Placental pericyte (primary cell): ENCODE data around the gene CT45A6. TPM values are rescaled to one million over a fixed set of nuclear protein-coding genes. Genes with fewer than 3 reads are reported as not detected.

Experiments
- total RNA-seq: library from RNA; depleted of rRNA; stranded (reverse); fragments of >200 nt; gene quantifications from 2 replicates; pipeline ENCODE4 v1.2.3, GENCODE V29; 2012

The CT45A6 gene, protein sequence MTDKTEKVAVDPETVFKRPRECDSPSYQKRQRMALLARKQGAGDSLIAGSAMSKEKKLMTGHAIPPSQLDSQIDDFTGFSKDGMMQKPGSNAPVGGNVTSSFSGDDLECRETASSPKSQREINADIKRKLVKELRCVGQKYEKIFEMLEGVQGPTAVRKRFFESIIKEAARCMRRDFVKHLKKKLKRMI
- not detected in 2 replicates for total RNA-seq

GRCh38 chrX:135802687-135803086 lies at the start of gene CT45A6:
TSS of gene CT45A6 (minus strand) at chrX:135802787. CDS start at chrX:135798993, 3,794 bp downstream.

GRCh38 chrX:135837180-135837579 lies 34.6 kb upstream of the CT45A6 start, which contains the start of gene CT45A7:
TSS of gene CT45A7 (minus strand) at chrX:135837280. CDS start at chrX:135833533, 3,747 bp downstream.

DNA sequence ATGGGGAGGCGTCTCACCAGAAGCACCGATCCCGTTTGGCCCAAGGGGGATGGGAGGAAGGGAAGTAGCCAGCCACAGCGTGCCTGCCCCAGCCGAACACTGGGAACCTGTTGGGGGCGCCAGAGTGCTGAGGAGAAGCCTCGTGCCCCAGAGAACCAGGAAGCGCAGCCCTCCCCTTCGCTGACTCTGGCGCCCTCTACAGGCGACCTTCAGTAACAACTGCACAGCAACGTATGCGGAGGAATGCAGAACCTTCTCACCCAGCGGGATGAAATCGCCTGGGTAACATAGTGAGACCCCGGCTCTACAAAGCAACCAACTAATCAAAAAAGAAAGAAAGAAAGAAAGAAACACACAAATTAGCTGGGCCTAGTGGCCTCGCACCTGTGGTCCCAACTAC lies 17.3 kb upstream of the CT45A6 start, which contains the start of gene CT45A2:
Gene CT45A2 (minus strand): TSS at position 101 of the 400 bp plus-strand sequence. CDS start 3,747 bp downstream, outside the sequence.

GRCh38 chrX:135785403-135785802 lies 17.2 kb downstream of the CT45A6 start, which contains the start of gene CT45A5:
TSS of gene CT45A5 (minus strand) at chrX:135785503. CDS start at chrX:135781729, 3,774 bp downstream.

DNA sequence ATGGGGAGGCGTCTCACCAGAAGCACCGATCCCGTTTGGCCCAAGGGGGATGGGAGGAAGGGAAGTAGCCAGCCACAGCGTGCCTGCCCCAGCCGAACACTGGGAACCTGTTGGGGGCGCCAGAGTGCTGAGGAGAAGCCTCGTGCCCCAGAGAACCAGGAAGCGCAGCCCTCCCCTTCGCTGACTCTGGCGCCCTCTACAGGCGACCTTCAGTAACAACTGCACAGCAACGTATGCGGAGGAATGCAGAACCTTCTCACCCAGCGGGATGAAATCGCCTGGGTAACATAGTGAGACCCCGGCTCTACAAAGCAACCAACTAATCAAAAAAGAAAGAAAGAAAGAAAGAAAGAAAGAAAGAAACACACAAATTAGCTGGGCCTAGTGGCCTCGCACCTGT lies 34.5 kb downstream of the CT45A6 start, which contains the start of gene CT45A3:
Gene CT45A3 (minus strand): TSS at position 101 of the 400 bp plus-strand sequence. CDS start 3,747 bp downstream, outside the sequence.

Other genes starting within 250 kb of the CT45A6 start
- not detected in 2 replicates for gene CT45A1, start 89.1 kb downstream of the CT45A6 start, total RNA-seq
- not detected in 2 replicates for gene CT45A3, start 34.6 kb downstream of the CT45A6 start, total RNA-seq
- not detected in 2 replicates for gene CT45A5, start 17.3 kb downstream of the CT45A6 start, total RNA-seq
- gene CT45A2, start 17.2 kb upstream of the CT45A6 start, total RNA-seq: not detected in 2 replicates
- gene CT45A7, start 34.5 kb upstream of the CT45A6 start, total RNA-seq: not detected in 2 replicates
- gene CT45A8, start 51.8 kb upstream of the CT45A6 start, total RNA-seq: not detected in 2 replicates
- gene CT45A9, start 69.0 kb upstream of the CT45A6 start, total RNA-seq: not detected in 2 replicates
- not detected in 2 replicates for gene CT45A10, start 90.7 kb upstream of the CT45A6 start, total RNA-seq
- gene SAGE1, start 90.9 kb upstream of the CT45A6 start, total RNA-seq: not detected in 2 replicates
- gene MMGT1, start 171.2 kb upstream of the CT45A6 start, total RNA-seq: 19.3 and 32.4 TPM in 2 replicates
- 13.8 and 24.5 TPM in 2 replicates for gene SLC9A6, start 182.6 kb upstream of the CT45A6 start, total RNA-seq